Suppressor macrophage treated with lipopolysaccharide for 4 hours (primary cell): Measurements from ENCODE around the gene FALEC.

ENCODE experiments used
- DNase-seq: peaks from one replicate; pipeline ENCODE4 v3.0.0-alpha.2; 2020

The FALEC gene

DNA sequence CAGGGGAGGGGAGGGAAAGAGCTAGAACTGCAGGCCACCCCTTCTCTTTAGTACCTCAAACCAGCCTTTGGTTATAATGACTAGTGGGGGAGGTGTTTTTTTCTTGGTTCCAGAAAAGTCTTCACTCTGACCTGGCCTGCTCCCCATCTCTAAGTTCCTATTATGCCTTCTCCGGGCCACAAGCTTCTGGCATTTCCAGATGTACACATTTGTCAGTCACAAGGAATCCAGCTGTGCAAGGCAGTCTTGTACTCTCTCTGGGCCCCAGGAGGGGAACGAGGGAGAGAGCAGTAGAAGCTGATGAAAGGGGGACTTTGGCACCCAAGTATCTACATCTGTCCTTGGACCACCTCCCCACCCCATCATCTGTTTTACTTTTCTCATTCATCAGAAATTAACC, 2.7 kb upstream of the FALEC start:
- no peak for DNase-seq

- DNase-seq = no peak
Observed at GRCh38 chr1:150513351-150513791, 2.2 kb upstream of the FALEC start.

- DNase-seq = no peak
Observed at GRCh38 chr1:150514260-150514659, 1.3 kb upstream of the FALEC start.

- DNase-seq = no peak
Observed at GRCh38 chr1:150514913-150515327, 632 bp upstream of the FALEC start.

DNA sequence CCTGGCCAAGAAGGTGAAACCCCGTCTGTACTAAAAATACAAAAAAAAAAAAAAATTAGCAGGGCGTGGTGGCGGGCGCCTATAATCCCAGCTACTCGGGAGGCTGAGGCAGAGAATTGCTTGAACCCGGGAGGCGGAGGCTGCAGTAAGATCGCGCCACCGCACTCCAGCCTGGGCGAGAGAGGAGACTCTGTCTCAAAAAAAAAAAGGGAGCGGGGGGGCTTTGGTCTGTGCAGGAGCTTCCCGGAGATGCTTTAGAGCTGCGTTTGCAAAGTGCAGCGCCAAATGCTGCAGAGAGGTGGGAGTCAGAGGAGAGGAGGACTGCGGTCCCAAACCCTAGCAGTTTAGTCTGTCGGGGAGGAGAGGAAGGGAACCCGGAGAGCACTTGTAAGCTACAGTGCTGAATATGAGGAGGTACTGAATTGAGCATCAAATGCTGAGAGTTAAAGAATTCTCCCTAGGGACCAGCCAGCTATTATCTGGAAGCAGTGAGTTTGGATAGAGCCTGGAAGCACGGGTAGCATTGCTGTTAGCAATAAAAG, 569 bp downstream of the FALEC start:
- DNase-seq = no peak

DNA sequence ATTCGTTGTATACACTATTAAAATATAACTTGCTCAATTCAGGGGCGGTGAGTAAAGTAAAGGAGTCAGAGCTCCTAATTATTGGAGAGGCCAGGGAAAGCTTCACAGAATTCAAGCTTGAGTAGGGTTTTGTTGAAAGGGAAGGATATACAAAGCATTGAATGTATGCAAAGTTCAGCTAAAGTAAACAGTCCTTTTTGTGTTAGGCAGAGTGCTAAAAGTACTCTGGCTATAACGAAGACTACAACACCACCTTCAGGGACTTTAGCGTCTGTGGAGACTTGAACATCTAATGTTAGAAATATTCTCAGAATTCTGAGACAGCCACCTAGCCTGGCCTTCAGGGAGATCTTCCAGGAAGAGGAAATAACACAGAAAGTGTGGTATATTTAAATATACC, 1.1 kb downstream of the FALEC start:
- DNase-seq = no peak

GRCh38 chr1:150521196-150521968, 5.8 kb downstream of the FALEC start:
- no peak for DNase-seq

GRCh38 chr1:150525348-150525747, 9.8 kb downstream of the FALEC start:
- DNase-seq = no peak

DNA sequence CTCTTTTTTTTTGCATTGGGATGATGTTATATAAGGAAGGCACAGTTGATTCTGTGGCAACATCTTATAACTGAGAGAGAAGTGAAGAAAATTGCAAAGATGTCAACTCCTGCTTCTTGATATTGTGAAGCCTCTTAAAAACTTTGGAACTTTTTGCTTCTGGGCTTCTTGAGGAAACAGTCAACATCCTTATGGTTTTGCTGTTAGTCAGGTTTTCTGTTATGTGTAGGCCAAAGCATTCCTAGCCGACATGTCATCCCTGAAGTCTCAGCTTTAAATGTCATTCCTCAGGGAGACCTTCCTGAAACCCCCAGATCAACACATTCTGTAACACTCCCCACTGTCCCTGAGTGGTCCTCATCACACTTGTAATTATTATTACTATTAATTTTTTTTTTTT, 12.6 kb downstream of the FALEC start:
- no peak for DNase-seq

DNA sequence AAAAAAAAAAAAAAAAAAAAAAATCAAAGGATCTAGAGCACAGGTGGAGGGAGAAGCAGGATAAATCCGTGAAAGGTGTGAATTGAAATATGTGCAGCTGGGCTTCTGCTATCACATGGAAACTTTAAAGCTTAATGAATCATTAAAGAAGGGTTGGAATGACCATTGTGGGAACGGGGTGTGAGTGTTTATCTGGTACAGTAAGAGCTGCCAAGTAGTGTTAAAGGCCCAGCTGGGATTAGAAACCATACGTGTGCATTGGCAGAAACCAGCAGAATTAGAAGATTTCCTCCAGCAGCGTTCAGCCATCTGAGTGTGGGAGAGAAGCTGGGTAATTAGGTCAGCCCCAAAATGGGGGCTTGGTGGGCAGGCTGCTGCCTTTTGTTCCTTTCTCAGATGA, 13.5 kb downstream of the FALEC start:
- no peak for DNase-seq

DNA sequence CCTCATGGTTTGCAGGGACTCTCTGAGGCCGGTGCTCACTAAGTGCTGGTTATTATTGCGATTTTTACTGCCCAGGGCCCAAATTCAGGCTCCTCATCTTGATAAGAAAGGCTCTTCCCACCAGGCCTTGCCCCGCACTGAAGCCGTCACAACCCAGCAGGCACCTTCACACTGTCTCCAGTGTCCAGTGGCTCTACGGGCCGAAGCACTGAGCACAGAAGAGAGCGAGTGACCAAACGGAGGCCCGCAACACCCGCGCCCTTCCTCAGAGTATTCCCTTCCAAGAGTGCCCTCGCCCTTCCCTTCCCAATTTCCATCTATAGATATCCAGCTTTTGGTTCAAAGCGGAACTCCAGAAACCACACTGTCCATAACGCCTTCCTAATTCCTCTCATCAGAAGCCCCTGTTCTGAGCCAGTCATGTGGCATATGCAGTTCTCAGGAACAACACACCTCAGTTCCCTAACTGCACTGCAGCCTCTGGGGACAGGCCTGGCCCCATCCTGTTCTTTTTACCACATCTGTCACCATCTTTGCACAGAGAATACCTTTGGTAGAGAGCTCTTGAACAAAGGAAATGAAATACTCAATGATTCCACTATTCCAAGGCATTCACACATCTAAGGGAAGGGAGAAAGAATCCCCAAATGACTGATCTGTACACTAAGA, 15.1 kb downstream of the FALEC start:
- DNase-seq = no peak

- DNase-seq = no peak
Observed at GRCh38 chr1:150532860-150533259, 17.3 kb downstream of the FALEC start.

- DNase-seq = no peak
Observed at GRCh38 chr1:150534002-150534401, 18.4 kb downstream of the FALEC start.

- no peak for DNase-seq
Observed at GRCh38 chr1:150535511-150536287, 20.1 kb downstream of the FALEC start.

DNA sequence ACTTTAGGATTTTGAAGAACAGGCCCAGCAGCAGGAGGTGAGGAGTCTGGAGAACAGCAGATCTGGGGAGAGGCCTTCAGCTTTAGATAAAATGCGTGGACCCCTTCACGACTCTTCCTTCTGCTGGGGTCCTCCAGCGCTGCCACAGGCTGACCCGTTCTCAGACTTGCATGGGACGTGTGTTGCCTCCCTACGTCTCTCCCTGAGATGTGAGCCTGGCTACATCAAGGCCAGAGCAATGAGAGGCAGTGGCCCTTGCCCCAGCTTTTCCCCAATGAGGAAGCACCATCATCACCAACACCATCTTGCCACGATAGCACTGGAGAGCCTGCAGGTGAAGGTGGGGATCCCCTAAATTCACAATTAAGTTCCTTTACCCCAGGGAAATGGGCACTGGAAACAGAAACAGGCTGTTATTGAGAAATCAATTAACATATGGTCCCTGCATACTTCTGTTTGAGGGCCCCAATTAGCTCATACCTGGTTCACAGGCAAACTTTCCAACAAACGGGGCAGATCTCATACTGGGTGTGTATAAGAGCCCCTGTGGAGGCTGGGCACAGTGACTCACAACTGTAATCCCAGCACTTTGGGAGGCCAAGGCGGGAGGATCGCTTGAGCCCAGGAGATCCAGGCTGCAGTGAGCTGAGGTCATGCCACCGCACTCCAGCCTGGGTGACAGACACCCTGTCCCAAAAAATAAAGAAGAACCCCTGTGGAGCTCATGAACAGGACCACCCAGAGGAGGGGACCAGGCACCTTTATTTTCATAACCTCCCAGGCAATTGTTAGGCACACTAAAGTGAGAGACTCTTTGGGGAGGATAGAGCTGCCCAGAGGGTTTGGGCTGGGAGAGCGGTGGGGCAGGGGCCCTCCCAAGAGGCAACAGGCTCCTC, 21.5 kb downstream of the FALEC start:
- no peak for DNase-seq

DNA sequence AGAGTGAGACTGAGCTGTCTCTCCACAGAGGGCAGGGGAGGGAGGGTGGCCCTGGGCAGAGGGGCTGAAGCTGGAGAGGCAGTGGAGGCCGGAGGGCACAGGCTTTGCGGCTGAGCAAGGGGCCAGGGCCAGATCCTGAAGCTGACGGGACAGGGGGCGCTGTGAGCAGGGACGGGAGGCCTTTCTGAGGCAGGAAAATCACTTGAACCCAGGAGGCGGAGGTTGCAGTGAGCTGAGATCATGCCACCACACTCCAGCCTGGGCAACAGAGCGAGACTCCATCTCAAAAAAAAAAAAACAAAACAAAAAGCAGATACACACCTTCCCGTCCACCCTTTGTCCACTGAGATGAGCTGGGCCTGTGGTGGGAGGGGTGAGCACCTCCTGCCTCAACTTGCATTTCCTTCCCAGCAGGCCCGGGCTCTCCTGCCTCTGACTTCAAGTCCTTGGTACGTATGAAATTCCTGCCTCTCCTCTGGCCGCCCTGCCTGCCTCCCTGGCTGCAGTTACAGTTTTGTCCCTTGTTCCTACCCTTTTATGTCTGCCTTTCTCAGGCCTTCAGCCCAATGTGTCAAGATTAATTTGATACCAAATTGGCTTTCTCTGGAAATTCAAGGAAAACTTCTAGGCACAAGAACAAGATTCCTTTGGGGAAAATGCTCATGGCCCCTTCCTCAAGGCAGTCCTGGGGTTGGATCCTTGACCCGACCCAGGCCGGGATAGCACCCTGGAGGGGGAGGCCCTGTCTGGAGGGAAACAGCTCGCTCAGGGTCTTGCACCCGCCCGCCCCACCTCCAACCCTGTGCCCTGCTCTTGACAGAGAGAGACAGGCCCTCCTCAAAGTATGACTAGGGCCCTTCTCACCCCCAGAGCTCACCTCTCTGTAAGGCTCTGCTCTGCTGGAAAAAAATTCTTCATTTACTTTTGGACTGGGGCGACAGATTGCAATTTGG, 22.5 kb downstream of the FALEC start:
- DNase-seq = no peak

GRCh38 chr1:150543500-150544143, 28.1 kb downstream of the FALEC start:
- DNase-seq = no peak

DNA sequence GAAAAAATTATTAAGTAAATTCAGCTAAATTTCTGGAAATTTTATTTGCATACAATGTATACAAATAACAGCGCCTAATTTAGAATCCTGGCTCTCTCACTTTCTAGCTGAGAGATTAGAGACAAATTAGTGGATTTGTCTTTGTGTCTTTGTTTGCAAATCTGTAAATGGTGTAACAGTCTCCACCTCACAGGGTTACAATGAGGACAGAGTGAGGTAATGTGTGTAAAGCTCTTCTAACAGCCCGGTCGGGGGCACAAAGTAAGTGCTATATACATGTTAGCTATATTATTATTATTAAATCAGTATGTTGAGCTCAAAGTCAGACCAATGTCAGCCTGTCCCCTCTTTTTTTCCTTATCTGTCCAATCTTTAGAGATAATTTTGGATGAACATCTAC, 28.7 kb downstream of the FALEC start:
- no peak for DNase-seq

DNA sequence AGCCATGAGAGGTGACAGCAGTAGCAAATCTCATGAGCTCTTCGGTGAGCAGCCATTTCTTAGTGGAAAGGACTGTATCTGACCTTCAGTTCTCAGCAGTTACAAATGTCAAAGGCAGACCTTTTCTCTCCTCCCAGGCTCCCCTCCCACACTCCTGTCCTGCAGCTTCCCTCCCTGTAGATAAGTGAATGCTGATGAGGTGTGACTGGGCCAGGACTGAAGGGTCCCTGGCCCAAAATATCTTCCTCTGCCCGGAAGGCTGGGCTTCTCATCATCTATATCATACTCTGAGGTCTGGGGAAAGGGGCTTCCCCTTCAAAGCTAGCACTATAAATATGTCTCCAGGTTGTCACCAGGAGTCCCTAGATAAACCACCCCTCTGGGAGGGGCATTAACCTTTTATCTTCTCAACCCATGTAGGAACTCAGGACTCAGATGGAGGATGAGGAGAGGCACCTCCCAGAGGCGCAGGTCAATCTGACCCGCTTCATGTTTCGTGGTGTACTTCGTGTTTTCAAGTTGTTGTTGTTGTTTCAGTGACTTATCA, 30.0 kb downstream of the FALEC start:
- no peak for DNase-seq

- no peak for DNase-seq
Observed at GRCh38 chr1:150546294-150546937, 30.9 kb downstream of the FALEC start.
